Heart left ventricle (tissue), 13 donors: Measurements from ENCODE around the gene LGALS16.
"Not testable (repeated sequence)": the region's sequence is repeated elsewhere in the genome, so short reads cannot be mapped to it uniquely, and the experiment has no call there.

ENCODE experiments used
- CTCF ChIP-seq, 12 donors: fragments of 200-600 bp; sonication (generic) in 4 of 12; IDR thresholded peaks; one replicate each; pipeline versions ENCODE4 v1.5.0 to v1.8.0; 2018 to 2022; ENCODE audit warnings: antibody characterized with exemption in 12 of 12, mild to moderate bottlenecking in 5 of 12
- POLR2A ChIP-seq, 2 donors: fragments of 450-650 bp; IDR thresholded peaks; one replicate each; pipeline ENCODE4 v1.6.1; 2017; ENCODE audit warnings: antibody characterized with exemption in 2 of 2, mild to moderate bottlenecking in 2 of 2, moderate library complexity in 2 of 2
- donor health status: ischemic (EF 13 %, LVEDD 7.1; RV severe dilation, severe dysfunction).
- donor health status: DM: no; HTN: yes; CAD: no.
- donor health status: DM: no; HTN: no; CAD: no.
- donor health status: ischemic (EF 25% LVEDD 6.9; RV normal size, moderate dysfunction).
- donor health status: ischemic (EF 25% LVEDD 5.7; RV mildly dilated, moderate dysfunction).
- donor health status: ischemic (EF 35%, LVEDD 5.7; RV mildly dilated, moderate dysfunction).
- donor health status: nonischemic (EF 11% LVEDD 7.7; RV severe dilation, severe dysfunction).
- donor health status: DM: yes; HTN: yes; CAD: no.
- donor health status: PGD.
- donor health status: ischemic (EF 29% LVEDD 5.4; RV normal size, mild dysfunction).
- donor health status: nonischemic (EF 23%, LVEDD 6.1; RV moderate dilation, normal function).

GRCh38 chr19:39673862-39674261 lies 18.1 kb downstream of the LGALS16 start:
- TF ChIP-seq CTCF, POLR2A (IDR thresholded peaks at IDR 0.05): not testable (repeated sequence)
